ENCODE measurements around the gene CHIC1. TPM values are rescaled to one million over a fixed set of nuclear protein-coding genes. Genes with fewer than 3 reads are reported as not detected.
"Not testable (repeated sequence)": the region's sequence is repeated elsewhere in the genome, so short reads cannot be mapped to it uniquely, and the experiment has no call there.

Gene CHIC1
- total RNA-seq, result 1 to 10 TPM; 4.2 to 8.3 TPM

GRCh38 chrX:73562984-73563737, at the start of gene CHIC1:
Gene CHIC1 (plus strand): TSS chrX:73563197. CDS start chrX:73563285, 88 bp downstream.
- H3K36me3 Mint-ChIP-seq (ENCODE audit: low read depth), result peaks cover 10% of the 10 kb centered on the region
- no peaks in the 10 kb centered on the region for H3K9me3 Mint-ChIP-seq
- peak within 1 kb of the TSS; percentile 96 for H3K27ac Mint-ChIP-seq
- peak; percentile 69 for ATAC-seq (replicated peaks)
- peaks cover 4% of the 10 kb centered on the region for H3K4me1 Mint-ChIP-seq
- H3K27me3 Mint-ChIP-seq, result no peaks in the 10 kb centered on the region
- peak within 1 kb of the TSS; percentile 91 for H3K4me3 Mint-ChIP-seq

GRCh38 chrX:73522823-73523222, 40.2 kb upstream of the CHIC1 start:
- not testable (repeated sequence) for H3K4me1 Mint-ChIP-seq; H3K9me3 Mint-ChIP-seq; H3K27ac Mint-ChIP-seq; H3K36me3 Mint-ChIP-seq (ENCODE audit: low read depth); H3K27me3 Mint-ChIP-seq; H3K4me3 Mint-ChIP-seq; ATAC-seq (replicated peaks)

DNA sequence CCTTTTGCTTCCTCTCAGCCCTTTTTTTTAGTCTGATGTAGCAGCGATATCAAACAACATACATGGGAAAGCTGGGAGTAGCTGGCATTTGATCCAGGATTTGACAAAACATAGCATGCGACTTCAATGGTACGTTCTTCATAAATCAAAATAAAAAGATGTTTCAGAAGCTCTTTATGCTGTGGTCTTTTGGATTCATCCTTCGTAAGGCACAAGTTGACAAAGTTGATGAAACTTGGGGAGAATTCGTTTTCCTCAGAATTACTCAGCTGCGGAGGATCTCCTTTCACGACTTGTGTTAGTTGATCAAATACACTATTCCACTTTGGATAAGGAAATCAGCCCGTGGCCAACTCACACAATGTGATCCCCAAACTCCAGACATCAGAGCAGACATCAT, 38.1 kb upstream of the CHIC1 start:
- no peaks in the 10 kb centered on the region for H3K36me3 Mint-ChIP-seq (ENCODE audit: low read depth)
- no peaks in the 10 kb centered on the region for H3K27me3 Mint-ChIP-seq
- H3K27ac Mint-ChIP-seq, result no peak overlapping the region
- no peak overlapping the region for H3K4me3 Mint-ChIP-seq
- H3K9me3 Mint-ChIP-seq, result peaks cover 10% of the 10 kb centered on the region
- ATAC-seq (replicated peaks), result no peak
- no peaks in the 10 kb centered on the region for H3K4me1 Mint-ChIP-seq

- no peaks in the 10 kb centered on the region for H3K36me3 Mint-ChIP-seq (ENCODE audit: low read depth)
- no peaks in the 10 kb centered on the region for H3K27me3 Mint-ChIP-seq
- H3K9me3 Mint-ChIP-seq, result peaks cover 11% of the 10 kb centered on the region
- no peak for ATAC-seq (replicated peaks)
- H3K4me1 Mint-ChIP-seq, result no peaks in the 10 kb centered on the region
- H3K27ac Mint-ChIP-seq, result no peak overlapping the region
- H3K4me3 Mint-ChIP-seq, result no peak overlapping the region
These were observed 36.9 kb upstream of the CHIC1 start for GRCh38 chrX:73525928-73526690.

DNA sequence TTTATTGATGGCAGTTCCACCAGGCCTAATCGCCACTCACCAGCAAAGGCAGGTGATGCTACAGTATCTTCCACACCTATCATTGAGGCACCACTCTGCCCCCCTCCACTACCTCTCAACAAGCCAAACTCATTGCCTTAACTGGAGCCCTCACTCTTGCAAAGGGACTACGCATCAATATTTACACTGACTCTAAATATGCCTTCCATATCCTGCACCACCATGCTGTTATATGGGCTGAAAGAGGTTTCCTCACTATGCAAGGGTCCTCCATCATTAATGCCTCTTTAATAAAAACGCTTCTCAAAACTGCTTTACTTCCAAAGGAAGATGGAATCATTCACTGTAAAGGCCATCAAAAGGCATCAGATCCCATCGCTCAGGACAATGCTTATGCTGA, 31.3 kb upstream of the CHIC1 start:
- not testable (repeated sequence) for H3K36me3 Mint-ChIP-seq (ENCODE audit: low read depth); H3K27me3 Mint-ChIP-seq; H3K4me1 Mint-ChIP-seq; ATAC-seq (replicated peaks); H3K27ac Mint-ChIP-seq; H3K4me3 Mint-ChIP-seq
- peaks cover 24% of the 10 kb centered on the region for H3K9me3 Mint-ChIP-seq

- Mint-ChIP-seq H3K27ac (no peak overlapping the region), H3K4me1 (no peaks in the 10 kb centered on the region), H3K27me3 (no peaks in the 10 kb centered on the region), H3K36me3 (ENCODE audit: low read depth) (no peaks in the 10 kb centered on the region), H3K9me3 (no peaks in the 10 kb centered on the region), H3K4me3 (no peak overlapping the region)
- ATAC-seq (replicated peaks), result no peak
These were observed 6.8 kb upstream of the CHIC1 start for GRCh38 chrX:73556159-73556558.

DNA sequence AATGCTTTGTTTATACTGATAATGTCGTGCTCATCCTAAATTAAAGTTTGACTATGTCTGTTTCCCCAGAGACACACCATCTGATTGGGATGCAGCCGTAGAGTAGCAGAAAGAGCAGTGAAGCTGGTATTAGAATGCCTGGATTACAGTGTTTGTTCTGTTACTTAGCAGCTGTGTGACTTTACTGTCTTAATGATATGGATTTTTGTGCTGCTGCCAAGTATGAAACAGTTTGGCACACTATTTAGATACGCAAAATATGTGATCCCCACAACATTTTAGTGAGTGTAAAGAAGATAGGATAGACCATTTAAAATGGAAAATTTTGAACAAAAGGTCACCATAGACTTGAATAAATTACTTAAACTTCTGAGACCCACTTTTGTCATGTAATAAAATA, 1.2 kb upstream of the CHIC1 start:
- Mint-ChIP-seq H3K36me3 (ENCODE audit: low read depth) (peaks cover 10% of the 10 kb centered on the region), H3K27ac (peak overlapping the region; percentile 96), H3K4me1 (peaks cover 4% of the 10 kb centered on the region), H3K9me3 (no peaks in the 10 kb centered on the region), H3K27me3 (no peaks in the 10 kb centered on the region), H3K4me3 (peak overlapping the region; percentile 91)
- ATAC-seq (replicated peaks), result no peak

DNA sequence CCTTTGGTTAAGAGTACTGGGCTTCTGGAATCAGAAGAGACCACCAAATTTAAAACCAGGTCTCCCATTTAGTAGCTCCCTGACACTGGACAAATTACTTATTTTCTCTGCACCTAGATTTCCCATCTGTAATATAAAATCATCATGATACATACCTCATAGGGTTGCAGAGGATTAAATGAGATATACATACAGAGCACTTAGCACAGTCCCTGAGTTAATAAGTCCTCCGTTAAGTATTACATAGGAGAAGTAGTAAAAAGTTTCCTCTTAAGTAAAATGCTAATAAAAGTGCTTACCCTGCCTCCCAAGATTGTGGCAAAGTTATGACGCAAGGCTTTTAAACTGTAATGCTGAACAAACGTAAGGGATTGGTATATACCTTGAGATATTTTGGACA, 539 bp upstream of the CHIC1 start:
- Mint-ChIP-seq H3K27ac (peak overlapping the region; percentile 96), H3K4me1 (peaks cover 4% of the 10 kb centered on the region), H3K36me3 (ENCODE audit: low read depth) (peaks cover 10% of the 10 kb centered on the region), H3K4me3 (peak overlapping the region; percentile 91), H3K27me3 (no peaks in the 10 kb centered on the region), H3K9me3 (no peaks in the 10 kb centered on the region)
- ATAC-seq (replicated peaks), result peak; percentile 5

DNA sequence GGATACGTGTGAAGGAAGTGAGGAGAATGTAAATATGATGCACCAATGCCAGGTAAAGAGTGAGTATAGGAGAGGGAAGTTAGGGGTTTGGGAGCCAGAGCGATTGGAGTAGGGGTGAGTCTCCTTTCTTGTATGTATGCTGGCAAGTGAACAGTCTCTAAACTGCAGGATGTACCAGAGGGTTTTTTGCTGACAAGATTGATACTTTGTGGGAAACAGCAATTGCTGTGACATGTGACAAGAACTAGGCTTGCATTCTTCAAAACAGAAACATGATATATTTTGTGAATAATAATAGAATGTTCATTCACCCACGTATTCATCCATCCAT, 706 bp downstream of the CHIC1 start:
- Mint-ChIP-seq H3K27ac (peak overlapping the region; percentile 96), H3K27me3 (no peaks in the 10 kb centered on the region)

DNA sequence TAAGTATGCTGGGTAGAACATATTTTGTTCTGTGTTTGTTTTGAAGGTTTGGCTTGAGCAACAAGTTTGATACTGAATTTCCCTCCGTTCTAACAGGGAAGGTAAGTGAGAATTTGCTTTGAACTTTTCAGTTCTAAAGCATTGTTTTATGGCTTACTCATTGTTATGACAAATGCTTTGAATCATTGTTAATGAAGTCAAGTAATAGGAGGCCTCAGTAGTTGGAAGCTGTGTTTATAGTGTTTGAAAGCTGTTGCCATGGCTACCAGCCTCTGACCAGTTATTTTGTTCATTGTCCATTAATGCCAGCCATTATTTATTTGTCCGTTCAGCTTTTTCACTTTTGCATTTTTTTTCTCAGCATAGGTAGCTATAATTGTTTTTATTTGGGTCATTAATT, 14.4 kb downstream of the CHIC1 start:
- Mint-ChIP-seq H3K27ac (no peak overlapping the region), H3K36me3 (ENCODE audit: low read depth) (no peaks in the 10 kb centered on the region), H3K4me1 (no peaks in the 10 kb centered on the region)

More for the DNA sequence above, 706 bp downstream of the CHIC1 start:
- peaks cover 4% of the 10 kb centered on the region for H3K4me1 Mint-ChIP-seq
- no peaks in the 10 kb centered on the region for H3K9me3 Mint-ChIP-seq
- peaks cover 10% of the 10 kb centered on the region for H3K36me3 Mint-ChIP-seq (ENCODE audit: low read depth)
- peak; percentile 61 for ATAC-seq (replicated peaks)
- peak overlapping the region; percentile 91 for H3K4me3 Mint-ChIP-seq

GRCh38 chrX:73581002-73581628, 18.1 kb downstream of the CHIC1 start:
- no peaks in the 10 kb centered on the region for H3K9me3 Mint-ChIP-seq
- no peak overlapping the region for H3K4me3 Mint-ChIP-seq
- H3K4me1 Mint-ChIP-seq, result no peaks in the 10 kb centered on the region
- H3K27ac Mint-ChIP-seq, result no peak overlapping the region
- no peak for ATAC-seq (replicated peaks)
- H3K36me3 Mint-ChIP-seq (ENCODE audit: low read depth), result peaks cover 10% of the 10 kb centered on the region
- H3K27me3 Mint-ChIP-seq, result no peaks in the 10 kb centered on the region

More for the DNA sequence above, 14.4 kb downstream of the CHIC1 start:
- Mint-ChIP-seq H3K4me3 (no peak overlapping the region), H3K9me3 (no peaks in the 10 kb centered on the region), H3K27me3 (no peaks in the 10 kb centered on the region)
- no peak for ATAC-seq (replicated peaks)

- H3K36me3 Mint-ChIP-seq (ENCODE audit: low read depth), result peaks cover 43% of the 10 kb centered on the region
- H3K4me3 Mint-ChIP-seq; H3K27me3 Mint-ChIP-seq; ATAC-seq (replicated peaks); H3K27ac Mint-ChIP-seq; H3K4me1 Mint-ChIP-seq; H3K9me3 Mint-ChIP-seq: not testable (repeated sequence)
These were observed 34.8 kb downstream of the CHIC1 start for GRCh38 chrX:73597758-73598157.

DNA sequence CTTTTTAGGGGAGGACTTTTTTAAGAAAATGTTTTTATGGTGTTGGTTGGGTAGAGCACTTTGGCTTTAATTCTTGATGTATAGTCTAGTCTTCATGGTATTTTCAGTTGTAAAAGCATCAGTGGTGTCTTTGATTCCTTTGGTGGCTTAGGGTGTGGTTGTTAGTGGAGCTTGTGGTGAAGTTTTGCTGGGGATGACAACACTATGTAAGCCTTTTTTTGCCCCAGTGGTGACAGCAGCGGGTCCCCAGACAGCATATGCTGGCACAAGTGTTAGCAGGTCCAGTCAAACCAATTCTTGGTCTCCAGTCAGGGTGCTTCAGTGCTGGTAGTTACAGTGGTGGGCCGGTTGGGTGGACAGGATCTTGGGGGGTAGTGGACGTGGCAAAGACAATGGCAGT, 52.0 kb downstream of the CHIC1 start:
- Mint-ChIP-seq H3K36me3 (ENCODE audit: low read depth) (peaks cover 34% of the 10 kb centered on the region), H3K27me3 (no peaks in the 10 kb centered on the region), H3K9me3 (peaks cover under 1% of the 10 kb centered on the region), H3K27ac (no peak overlapping the region), H3K4me1 (peaks cover 8% of the 10 kb centered on the region), H3K4me3 (no peak overlapping the region)
- ATAC-seq (replicated peaks), result no peak

GRCh38 chrX:73641669-73642068, 78.7 kb downstream of the CHIC1 start:
- ATAC-seq (replicated peaks); H3K27me3 Mint-ChIP-seq; H3K27ac Mint-ChIP-seq; H3K4me3 Mint-ChIP-seq; H3K4me1 Mint-ChIP-seq: not testable (repeated sequence)
- Mint-ChIP-seq H3K36me3 (ENCODE audit: low read depth) (peaks cover 51% of the 10 kb centered on the region), H3K9me3 (peaks cover 12% of the 10 kb centered on the region)

DNA sequence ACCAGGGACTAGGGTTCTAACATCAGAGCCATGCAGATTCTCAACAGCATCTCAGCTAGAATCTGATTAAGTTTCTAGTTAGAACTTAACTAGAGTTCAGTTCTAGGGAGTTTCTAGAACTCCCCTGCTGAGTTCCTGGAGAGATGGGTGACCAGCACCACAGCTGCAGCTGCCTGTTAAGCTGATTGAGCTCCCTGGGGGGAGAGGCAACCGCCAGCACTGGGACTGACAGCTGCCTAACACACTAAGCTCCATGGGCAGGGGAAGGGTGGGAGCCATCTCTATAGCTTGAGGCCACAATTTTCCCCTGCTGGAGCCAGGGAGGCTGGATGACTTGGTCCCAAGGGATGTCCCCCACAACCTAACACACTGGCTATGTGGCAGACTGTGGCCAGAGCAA, 84.2 kb downstream of the CHIC1 start:
- no peaks in the 10 kb centered on the region for H3K27me3 Mint-ChIP-seq
- H3K9me3 Mint-ChIP-seq, result no peaks in the 10 kb centered on the region
- H3K36me3 Mint-ChIP-seq (ENCODE audit: low read depth), result peaks cover 20% of the 10 kb centered on the region
- no peak overlapping the region for H3K27ac Mint-ChIP-seq
- no peak overlapping the region for H3K4me3 Mint-ChIP-seq
- H3K4me1 Mint-ChIP-seq, result no peaks in the 10 kb centered on the region
- no peak for ATAC-seq (replicated peaks)

All from activated T-helper 17 cell treated with anti-CD3 and anti-CD28 coated beads, Interleukin-2, amount 50 U/mL, for 72 hours (primary cell).